K562 (cell line): ENCODE results near the gene PPP1R13L. TPM values are rescaled to one million over a fixed set of nuclear protein-coding genes. Genes with fewer than 3 reads are reported as not detected.

Experiments used
- BCOR ChIP-seq: fragments of 450-650 bp; IDR thresholded peaks from 2 replicates; pipeline ENCODE4 v1.6.1; 2016
- CBX8 ChIP-seq: fragments of 200-600 bp; sonication (generic); IDR thresholded peaks from 2 replicates; pipeline ENCODE4 v1.6.1; 2012; ENCODE audit warnings: borderline replicate concordance, mixed run types, low read depth, mild to moderate bottlenecking, moderate library complexity, mixed read lengths, low read length, control low read depth, inconsistent platforms; ENCODE audit not compliant: poor library complexity, severe bottlenecking; ENCODE audit errors: extremely low read depth
- CEBPG ChIP-seq, 3 experiments: fragments of 200-800 bp in 1 of 3; sonication (Bioruptor generic) in 1 of 3; sonication (generic) in 1 of 3; formaldehyde crosslinking in 1 of 3; IDR thresholded peaks in 2 of 3; conservative IDR thresholded peaks in 1 of 3; 2 replicates each; pipeline versions ENCODE4 v1.6.1 to v1.8.0; 2016 to 2022; ENCODE audit warnings: missing compliant biosample characterization in 2 of 3, missing genetic modification characterization in 2 of 3, mild to moderate bottlenecking in 1 of 3, missing genetic modification reagents in 1 of 3
- CHCHD3 ChIP-seq: fragments of 250-450 bp; sonication (Bioruptor Pico); IDR thresholded peaks from 2 replicates; pipeline ENCODE4 v2.1.2; 2022; ENCODE audit warnings: mild to moderate bottlenecking
- CXXC5 ChIP-seq: fragments of 250-450 bp; sonication (Bioruptor Pico); IDR thresholded peaks from 2 replicates; pipeline ENCODE4 v1.8.0; 2022; ENCODE audit warnings: inconsistent platforms, mild to moderate bottlenecking, moderate library complexity
- E2F3 ChIP-seq: fragments of 250-450 bp; sonication (Bioruptor Pico); IDR thresholded peaks from 2 replicates; pipeline ENCODE4 v1.4.0; 2020; ENCODE audit warnings: mild to moderate bottlenecking
- GTF2A2 ChIP-seq: IDR thresholded peaks from 2 replicates; pipeline ENCODE4 v1.6.1; 2016; ENCODE audit warnings: mild to moderate bottlenecking, missing genetic modification characterization, missing compliant biosample characterization
- MYNN ChIP-seq, 2 experiments: sonication (generic); formaldehyde crosslinking in 1 of 2; IDR thresholded peaks; 2 replicates each; pipeline versions ENCODE4 v1.5.0 to v1.6.1; 2016 to 2020; ENCODE audit warnings: antibody characterized with exemption in 1 of 2, missing genetic modification reagents in 1 of 2
- NR2C2 ChIP-seq, 2 experiments: fragments of 200-800 bp in 1 of 2; sonication (Bioruptor generic) in 1 of 2; sonication (generic) in 1 of 2; formaldehyde crosslinking in 1 of 2; IDR thresholded peaks; 2 replicates each; pipeline versions ENCODE4 v1.6.1 to v1.8.0; 2016 to 2022; ENCODE audit warnings: mild to moderate bottlenecking in 1 of 2, missing compliant biosample characterization in 1 of 2, missing genetic modification characterization in 1 of 2, missing genetic modification reagents in 1 of 2
- PRPF4 ChIP-seq: fragments of 200-400 bp; formaldehyde crosslinking; IDR thresholded peaks from one replicate; pipeline ENCODE4 v1.6.1; 2017; ENCODE audit warnings: low read length, low read depth, mild to moderate bottlenecking; ENCODE audit not compliant: insufficient read depth, poor library complexity, severe bottlenecking
- RBM34 ChIP-seq: fragments of 200-400 bp; formaldehyde crosslinking; IDR thresholded peaks from 2 replicates; pipeline ENCODE4 v1.6.1; 2018; ENCODE audit warnings: low read length, borderline replicate concordance; ENCODE audit not compliant: insufficient read depth
- STAT5A ChIP-seq: IDR thresholded peaks from 2 replicates; pipeline ENCODE4 v1.6.1; 2012; ENCODE audit warnings: low read length, inconsistent platforms, borderline replicate concordance
- WHSC1 ChIP-seq: IDR thresholded peaks from one replicate; pipeline ENCODE4 v1.6.1; 2012; ENCODE audit warnings: low read length, control low read depth, inconsistent platforms
- ZBTB1 ChIP-seq: sonication (generic); formaldehyde crosslinking; IDR thresholded peaks from 2 replicates; pipeline ENCODE4 v1.8.1; 2023; ENCODE audit warnings: missing genetic modification reagents, low read depth, mild to moderate bottlenecking, borderline replicate concordance
- polyA plus RNA-seq, 8 experiments: library from polyadenylated mRNA; depleted of rRNA in 4 of 8; stranded (reverse) in 5 of 8; unstranded in 3 of 8; fragments of >200 nt; fragmentation: Nextera tagmentation in 2 of 8; fragmentation: Illumina TruSeq in 1 of 8; extraction: Ambion mirVana in 2 of 8; extraction: Trizol in 1 of 8; gene quantifications; 2 replicates each; pipeline versions ENCODE4 v1.2.1 to v1.2.3, GENCODE V29; 2011 to 2014; ENCODE audit warnings: inconsistent platforms in 1 of 8, missing spikeins in 1 of 8
- total RNA-seq, 7 experiments: library from RNA; depleted of rRNA in 6 of 7; stranded (reverse); fragments of >200 nt in 6 of 7; fragmentation: Illumina TruSeq in 2 of 7; extraction: Trizol in 2 of 7; gene quantifications; 2 replicates each; pipeline versions ENCODE4 v1.2.1 to v1.2.3, GENCODE V29; 2011 to 2021; ENCODE audit warnings: low replicate concordance in 1 of 7
- TF ChIP-seq, protein P1 (sequence below): IDR thresholded peaks from 3 replicates; pipeline ENCODE4 v1.6.1; 2011; ENCODE audit warnings: borderline replicate concordance, mild to moderate bottlenecking, moderate library complexity; ENCODE audit not compliant: insufficient read length; ENCODE audit errors: extremely low read depth
- TF ChIP-seq, protein P2 (sequence below): IDR thresholded peaks from 2 replicates; pipeline ENCODE4 v1.6.1; 2014; ENCODE audit warnings: antibody characterized with exemption
- TF ChIP-seq, protein P3 (sequence below): sonication (generic); formaldehyde crosslinking; IDR thresholded peaks from 2 replicates; pipeline ENCODE4 v1.8.0; 2023; ENCODE audit warnings: mild to moderate bottlenecking, missing genetic modification reagents

The PPP1R13L gene
- total and polyA plus RNA-seq, 9 of the 15 experiments (the other 6 are each of a cell fraction or from before 2014, with no cell fraction given): 0.32 to 6.7 (median 2.0) TPM

DNA sequence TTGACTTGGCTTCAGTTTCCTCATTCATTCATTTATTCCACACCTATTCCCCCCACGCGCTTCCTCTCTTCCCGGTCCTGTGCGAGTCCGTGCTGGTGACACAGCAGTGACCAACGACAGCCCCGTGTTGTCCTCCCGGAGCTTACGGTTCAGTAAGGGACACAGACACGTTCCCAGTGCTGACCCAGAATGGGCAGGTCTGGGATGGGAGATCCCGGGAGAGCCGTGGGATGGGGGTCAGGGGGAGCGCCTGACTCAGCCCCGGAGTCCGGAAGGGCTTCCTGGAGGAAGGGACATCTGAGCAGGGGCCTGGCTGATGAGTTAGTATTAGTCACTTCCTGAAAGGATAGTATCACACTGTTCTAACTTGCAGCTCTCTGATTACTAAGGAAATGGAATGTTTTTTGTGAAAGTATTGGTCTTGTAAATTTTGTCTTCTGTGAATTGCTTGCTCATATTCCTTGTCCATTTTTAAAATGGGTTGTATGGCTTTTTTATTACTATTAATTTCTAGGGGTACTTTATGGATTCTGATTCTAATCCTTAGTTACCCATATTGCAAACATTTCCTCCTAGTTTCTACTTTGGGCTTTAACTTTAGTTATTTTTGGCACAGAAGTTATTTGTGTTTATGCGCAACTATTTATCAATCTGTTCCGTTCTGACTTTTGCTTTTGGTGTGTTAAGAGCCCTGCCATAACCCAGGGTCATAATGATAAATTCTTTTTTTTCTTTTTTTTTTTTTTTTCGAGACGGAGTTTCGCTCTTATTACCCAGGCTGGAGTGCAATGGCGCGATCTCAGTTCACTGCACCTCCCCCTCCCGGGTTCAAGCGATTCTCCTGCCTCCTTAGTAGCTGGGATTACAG lies 19.6 kb upstream of the PPP1R13L start (continued):
- no peak for TF ChIP-seq CEBPG (CRISPR knock-in tag; IDR thresholded peaks at IDR 0.05)
- no peak for TF ChIP-seq CEBPG (tag; conservative IDR thresholded peaks at IDR 0.05 in 1 of 2, IDR thresholded peaks at IDR 0.05 in 1 of 2)
- TF ChIP-seq, protein P1, sequence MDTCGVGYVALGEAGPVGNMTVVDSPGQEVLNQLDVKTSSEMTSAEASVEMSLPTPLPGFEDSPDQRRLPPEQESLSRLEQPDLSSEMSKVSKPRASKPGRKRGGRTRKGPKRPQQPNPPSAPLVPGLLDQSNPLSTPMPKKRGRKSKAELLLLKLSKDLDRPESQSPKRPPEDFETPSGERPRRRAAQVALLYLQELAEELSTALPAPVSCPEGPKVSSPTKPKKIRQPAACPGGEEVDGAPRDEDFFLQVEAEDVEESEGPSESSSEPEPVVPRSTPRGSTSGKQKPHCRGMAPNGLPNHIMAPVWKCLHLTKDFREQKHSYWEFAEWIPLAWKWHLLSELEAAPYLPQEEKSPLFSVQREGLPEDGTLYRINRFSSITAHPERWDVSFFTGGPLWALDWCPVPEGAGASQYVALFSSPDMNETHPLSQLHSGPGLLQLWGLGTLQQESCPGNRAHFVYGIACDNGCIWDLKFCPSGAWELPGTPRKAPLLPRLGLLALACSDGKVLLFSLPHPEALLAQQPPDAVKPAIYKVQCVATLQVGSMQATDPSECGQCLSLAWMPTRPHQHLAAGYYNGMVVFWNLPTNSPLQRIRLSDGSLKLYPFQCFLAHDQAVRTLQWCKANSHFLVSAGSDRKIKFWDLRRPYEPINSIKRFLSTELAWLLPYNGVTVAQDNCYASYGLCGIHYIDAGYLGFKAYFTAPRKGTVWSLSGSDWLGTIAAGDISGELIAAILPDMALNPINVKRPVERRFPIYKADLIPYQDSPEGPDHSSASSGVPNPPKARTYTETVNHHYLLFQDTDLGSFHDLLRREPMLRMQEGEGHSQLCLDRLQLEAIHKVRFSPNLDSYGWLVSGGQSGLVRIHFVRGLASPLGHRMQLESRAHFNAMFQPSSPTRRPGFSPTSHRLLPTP: peak; percentile 80
- TF ChIP-seq CHCHD3 (CRISPR knock-in tag): no peak
- TF ChIP-seq GTF2A2 (tag): no peak
- TF ChIP-seq PRPF4: no peak
- 0 out of 2 replicates have a peak, but pooled peaks have one; percentile 6 for TF ChIP-seq NR2C2 (CRISPR knock-in tag; IDR thresholded peaks at IDR 0.05)
- TF ChIP-seq NR2C2 (tag; IDR thresholded peaks at IDR 0.05): peak; percentile 58; the same call in 1 of the 2 replicates
- TF ChIP-seq, protein P2, sequence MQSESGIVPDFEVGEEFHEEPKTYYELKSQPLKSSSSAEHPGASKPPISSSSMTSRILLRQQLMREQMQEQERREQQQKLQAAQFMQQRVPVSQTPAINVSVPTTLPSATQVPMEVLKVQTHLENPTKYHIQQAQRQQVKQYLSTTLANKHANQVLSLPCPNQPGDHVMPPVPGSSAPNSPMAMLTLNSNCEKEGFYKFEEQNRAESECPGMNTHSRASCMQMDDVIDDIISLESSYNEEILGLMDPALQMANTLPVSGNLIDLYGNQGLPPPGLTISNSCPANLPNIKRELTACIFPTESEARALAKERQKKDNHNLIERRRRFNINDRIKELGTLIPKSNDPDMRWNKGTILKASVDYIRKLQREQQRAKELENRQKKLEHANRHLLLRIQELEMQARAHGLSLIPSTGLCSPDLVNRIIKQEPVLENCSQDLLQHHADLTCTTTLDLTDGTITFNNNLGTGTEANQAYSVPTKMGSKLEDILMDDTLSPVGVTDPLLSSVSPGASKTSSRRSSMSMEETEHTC: peak; percentile 71
- TF ChIP-seq STAT5A: no peak
- TF ChIP-seq BCOR: peak; percentile 95; the same call in 1 of the 2 replicates
- no peak for TF ChIP-seq MYNN (IDR thresholded peaks at IDR 0.05)
- no peak for TF ChIP-seq MYNN (CRISPR knock-in tag; IDR thresholded peaks at IDR 0.05)
- TF ChIP-seq RBM34: no peak
- TF ChIP-seq, protein P3, sequence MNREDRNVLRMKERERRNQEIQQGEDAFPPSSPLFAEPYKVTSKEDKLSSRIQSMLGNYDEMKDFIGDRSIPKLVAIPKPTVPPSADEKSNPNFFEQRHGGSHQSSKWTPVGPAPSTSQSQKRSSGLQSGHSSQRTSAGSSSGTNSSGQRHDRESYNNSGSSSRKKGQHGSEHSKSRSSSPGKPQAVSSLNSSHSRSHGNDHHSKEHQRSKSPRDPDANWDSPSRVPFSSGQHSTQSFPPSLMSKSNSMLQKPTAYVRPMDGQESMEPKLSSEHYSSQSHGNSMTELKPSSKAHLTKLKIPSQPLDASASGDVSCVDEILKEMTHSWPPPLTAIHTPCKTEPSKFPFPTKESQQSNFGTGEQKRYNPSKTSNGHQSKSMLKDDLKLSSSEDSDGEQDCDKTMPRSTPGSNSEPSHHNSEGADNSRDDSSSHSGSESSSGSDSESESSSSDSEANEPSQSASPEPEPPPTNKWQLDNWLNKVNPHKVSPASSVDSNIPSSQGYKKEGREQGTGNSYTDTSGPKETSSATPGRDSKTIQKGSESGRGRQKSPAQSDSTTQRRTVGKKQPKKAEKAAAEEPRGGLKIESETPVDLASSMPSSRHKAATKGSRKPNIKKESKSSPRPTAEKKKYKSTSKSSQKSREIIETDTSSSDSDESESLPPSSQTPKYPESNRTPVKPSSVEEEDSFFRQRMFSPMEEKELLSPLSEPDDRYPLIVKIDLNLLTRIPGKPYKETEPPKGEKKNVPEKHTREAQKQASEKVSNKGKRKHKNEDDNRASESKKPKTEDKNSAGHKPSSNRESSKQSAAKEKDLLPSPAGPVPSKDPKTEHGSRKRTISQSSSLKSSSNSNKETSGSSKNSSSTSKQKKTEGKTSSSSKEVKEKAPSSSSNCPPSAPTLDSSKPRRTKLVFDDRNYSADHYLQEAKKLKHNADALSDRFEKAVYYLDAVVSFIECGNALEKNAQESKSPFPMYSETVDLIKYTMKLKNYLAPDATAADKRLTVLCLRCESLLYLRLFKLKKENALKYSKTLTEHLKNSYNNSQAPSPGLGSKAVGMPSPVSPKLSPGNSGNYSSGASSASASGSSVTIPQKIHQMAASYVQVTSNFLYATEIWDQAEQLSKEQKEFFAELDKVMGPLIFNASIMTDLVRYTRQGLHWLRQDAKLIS (CRISPR knock-in tag): peak; percentile 75; the same call in 1 of the 2 replicates
- no peak for TF ChIP-seq CBX8
- no peak for TF ChIP-seq E2F3 (CRISPR knock-in tag)
- TF ChIP-seq CXXC5: no peak
- no peak for TF ChIP-seq ZBTB1 (CRISPR knock-in tag)
- no peak for TF ChIP-seq WHSC1
